Lower lobe of right lung (tissue), 2 donors: ENCODE measurements around the gene JPH3. TPM values are rescaled to one million over a fixed set of nuclear protein-coding genes. Genes with fewer than 3 reads are reported as not detected.

Experiments
- ATAC-seq, 2 donors: fragments of 200-7000 bp; cut with Tn5 transposase; one replicate each; pipeline ENCODE4 v1.9.1; 2020 to 2022; ENCODE audit warnings: mild to moderate bottlenecking in 2 of 2, moderate library complexity in 2 of 2
- DNase-seq: peaks from one replicate; pipeline ENCODE4 v3.0.0-alpha.2; 2020
- H3K27ac ChIP-seq: fragments of 200-600 bp; one replicate; pipeline ENCODE4 v1.8.0; 2022
- H3K27me3 ChIP-seq: fragments of 200-600 bp; one replicate; pipeline ENCODE4 v1.8.0; 2022; ENCODE audit warnings: low read depth
- H3K36me3 ChIP-seq: fragments of 200-600 bp; one replicate; pipeline ENCODE4 v1.8.0; 2022; ENCODE audit warnings: mild to moderate bottlenecking
- H3K4me1 ChIP-seq: fragments of 200-600 bp; one replicate; pipeline ENCODE4 v1.8.0; 2022
- H3K4me3 ChIP-seq: fragments of 200-600 bp; one replicate; pipeline ENCODE4 v1.8.0; 2022; ENCODE audit warnings: mild to moderate bottlenecking
- H3K9me3 ChIP-seq: fragments of 200-600 bp; one replicate; pipeline ENCODE4 v1.8.0; 2022
- intact Hi-C: fragments of 100-400 bp; cut with DNase I; formaldehyde crosslinking; loops from one replicate; pipeline ENCODE4 v1.11.0; 2022
- total RNA-seq: library from RNA; stranded (reverse); fragmentation: NEBNext Ultra II Directional; extraction: Animal tissue kit (Norgen Biotek cat#: 25700); gene quantifications from one replicate; pipeline ENCODE4 v1.2.1, GENCODE V29; 2021
- TF ChIP-seq, protein P1 (sequence below): fragments of 200-600 bp; IDR thresholded peaks from one replicate; pipeline ENCODE4 v1.8.0; 2022; ENCODE audit warnings: antibody characterized with exemption, mild to moderate bottlenecking
- donor health status: DM: no; HTN: yes; CAD: no; lungs with severe emphysema.

Gene JPH3
- total RNA-seq, 1 donor from 2014 or later: 0.12 TPM

DNA sequence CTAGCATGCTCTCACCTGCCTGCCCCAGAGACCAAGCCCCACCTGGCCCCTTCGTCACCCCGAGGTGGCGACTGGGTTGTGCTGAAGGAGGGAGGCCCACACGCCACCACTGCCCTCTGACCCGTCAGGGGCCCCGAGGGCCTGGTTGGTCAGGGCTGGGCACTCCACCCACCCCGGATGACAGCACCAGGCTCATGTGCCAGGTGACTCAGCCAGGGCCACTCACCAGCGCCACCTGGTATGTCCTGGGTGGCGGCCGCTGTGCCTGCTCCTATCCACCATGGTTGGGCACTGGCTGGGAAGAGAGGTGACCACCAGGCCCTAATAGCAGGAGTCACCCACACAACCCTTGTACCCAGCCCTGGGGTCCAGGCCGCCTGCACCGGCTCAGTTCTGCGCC lies 68.9 kb downstream of the JPH3 start:
- Histone ChIP-seq H3K27me3 (peaks cover 23% of the 10 kb centered on the region), H3K36me3 (no peaks in the 10 kb centered on the region), H3K27ac (no peak overlapping the region), H3K4me1 (no peaks in the 10 kb centered on the region), H3K9me3 (no peaks in the 10 kb centered on the region), H3K4me3 (no peak overlapping the region)
- ATAC-seq: no peak
- TF ChIP-seq, protein P1, sequence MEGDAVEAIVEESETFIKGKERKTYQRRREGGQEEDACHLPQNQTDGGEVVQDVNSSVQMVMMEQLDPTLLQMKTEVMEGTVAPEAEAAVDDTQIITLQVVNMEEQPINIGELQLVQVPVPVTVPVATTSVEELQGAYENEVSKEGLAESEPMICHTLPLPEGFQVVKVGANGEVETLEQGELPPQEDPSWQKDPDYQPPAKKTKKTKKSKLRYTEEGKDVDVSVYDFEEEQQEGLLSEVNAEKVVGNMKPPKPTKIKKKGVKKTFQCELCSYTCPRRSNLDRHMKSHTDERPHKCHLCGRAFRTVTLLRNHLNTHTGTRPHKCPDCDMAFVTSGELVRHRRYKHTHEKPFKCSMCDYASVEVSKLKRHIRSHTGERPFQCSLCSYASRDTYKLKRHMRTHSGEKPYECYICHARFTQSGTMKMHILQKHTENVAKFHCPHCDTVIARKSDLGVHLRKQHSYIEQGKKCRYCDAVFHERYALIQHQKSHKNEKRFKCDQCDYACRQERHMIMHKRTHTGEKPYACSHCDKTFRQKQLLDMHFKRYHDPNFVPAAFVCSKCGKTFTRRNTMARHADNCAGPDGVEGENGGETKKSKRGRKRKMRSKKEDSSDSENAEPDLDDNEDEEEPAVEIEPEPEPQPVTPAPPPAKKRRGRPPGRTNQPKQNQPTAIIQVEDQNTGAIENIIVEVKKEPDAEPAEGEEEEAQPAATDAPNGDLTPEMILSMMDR: no peak
- DNase-seq: no peak
- intact Hi-C loops: no loop called here

- no peaks in the 10 kb centered on the region for H3K9me3 ChIP-seq
- TF ChIP-seq, protein P1: no peak
- no peaks in the 10 kb centered on the region for H3K36me3 ChIP-seq
- no peak overlapping the region for H3K4me3 ChIP-seq
- no peaks in the 10 kb centered on the region for H3K4me1 ChIP-seq
- no peak for ATAC-seq
- H3K27me3 ChIP-seq: peaks cover 19% of the 10 kb centered on the region
- no peak for DNase-seq
- intact Hi-C loops: no loop called here
- no peak overlapping the region for H3K27ac ChIP-seq
Measured at GRCh38 chr16:87671715-87672270, 69.5 kb downstream of the JPH3 start.

DNA sequence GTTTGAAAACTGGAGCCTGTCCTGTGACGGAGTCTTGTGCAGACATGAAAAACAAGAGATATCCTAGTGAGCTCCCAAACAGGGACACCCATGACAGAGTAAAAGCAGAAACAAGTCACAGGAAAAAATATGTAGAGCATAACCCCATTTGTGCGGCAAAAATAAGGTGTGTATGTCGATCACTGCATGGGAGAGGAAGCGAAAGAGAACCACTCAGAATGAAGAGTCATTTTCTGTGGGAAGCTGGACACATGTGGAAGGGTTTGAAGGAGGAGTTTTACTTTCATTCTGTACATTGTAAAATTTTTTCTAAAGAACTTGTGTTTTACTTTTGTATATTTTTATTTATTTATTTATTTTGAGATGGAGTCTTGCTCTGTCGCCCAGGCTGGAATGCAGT lies 72.1 kb downstream of the JPH3 start:
- H3K27ac ChIP-seq: no peak overlapping the region
- intact Hi-C loops: no loop called here
- H3K4me1 ChIP-seq: no peaks in the 10 kb centered on the region
- no peaks in the 10 kb centered on the region for H3K36me3 ChIP-seq
- ATAC-seq (no peak), DNase-seq (no peak)
- no peaks in the 10 kb centered on the region for H3K9me3 ChIP-seq
- peaks cover 11% of the 10 kb centered on the region for H3K27me3 ChIP-seq
- no peak overlapping the region for H3K4me3 ChIP-seq
- TF ChIP-seq, protein P1: no peak

DNA sequence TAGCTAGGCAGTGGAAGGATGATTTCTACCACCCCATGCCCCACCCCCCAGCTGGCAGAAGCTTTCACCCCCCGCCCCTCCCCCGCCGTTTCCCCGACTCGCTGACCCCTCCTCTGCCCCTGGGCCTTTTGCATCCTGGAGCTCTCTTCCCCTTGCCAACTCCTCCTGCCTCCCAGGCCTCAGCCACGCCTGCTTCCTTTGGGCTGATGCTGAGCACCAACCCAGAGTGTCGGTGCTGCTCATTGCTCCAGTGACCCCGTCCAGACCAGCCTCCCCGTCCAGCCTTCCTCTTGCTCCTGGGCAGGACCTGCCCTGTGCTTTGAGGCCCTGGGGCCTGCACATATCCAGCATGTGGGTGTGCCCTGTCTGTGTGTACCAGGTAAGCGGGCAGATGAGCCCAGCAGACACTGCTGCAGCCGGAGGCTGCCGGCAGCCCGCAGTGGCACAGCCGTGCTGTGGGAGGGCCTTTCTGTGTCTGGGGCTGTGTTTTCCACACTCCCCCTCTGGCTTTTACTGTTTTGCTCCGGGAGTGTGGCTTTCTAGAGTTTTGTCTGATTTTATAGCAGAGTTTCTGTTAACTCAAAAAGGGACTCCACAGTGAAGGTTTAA lies 72.9 kb downstream of the JPH3 start:
- Histone ChIP-seq H3K27ac (no peak overlapping the region), H3K9me3 (no peaks in the 10 kb centered on the region), H3K27me3 (peaks cover 9% of the 10 kb centered on the region), H3K4me1 (no peaks in the 10 kb centered on the region), H3K36me3 (no peaks in the 10 kb centered on the region), H3K4me3 (no peak overlapping the region)
- no peak for DNase-seq
- TF ChIP-seq, protein P1: no peak
- intact Hi-C loops: no loop called here
- ATAC-seq: no peak

DNA sequence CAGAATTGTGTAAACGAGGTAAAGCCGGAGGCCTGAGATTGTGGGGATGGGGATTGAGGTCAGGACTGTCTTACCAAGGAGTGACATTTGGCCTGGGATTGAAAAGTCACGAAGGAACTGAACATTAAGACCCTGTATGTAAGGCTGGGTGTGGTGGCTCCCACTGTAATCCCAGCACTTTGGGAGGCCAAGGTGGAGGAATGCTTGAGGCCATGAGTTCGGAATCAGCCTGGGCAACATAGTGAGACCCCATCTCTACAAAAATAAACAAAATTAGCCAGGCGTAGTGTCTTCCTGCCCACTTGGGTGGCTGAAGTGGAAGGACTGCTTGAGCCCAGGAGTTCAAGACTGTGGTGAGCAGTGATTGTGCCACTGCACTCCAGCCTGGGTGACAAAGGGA lies 75.5 kb downstream of the JPH3 start:
- H3K9me3 ChIP-seq: no peaks in the 10 kb centered on the region
- peaks cover 11% of the 10 kb centered on the region for H3K27me3 ChIP-seq
- intact Hi-C loops: no loop called here
- no peaks in the 10 kb centered on the region for H3K36me3 ChIP-seq
- DNase-seq: no peak
- TF ChIP-seq, protein P1: no peak
- H3K4me1 ChIP-seq: no peaks in the 10 kb centered on the region
- ATAC-seq: no peak
- no peak overlapping the region for H3K27ac ChIP-seq
- H3K4me3 ChIP-seq: no peak overlapping the region
